ENCODE data around the gene LAIR1.
A peak's percentile ranks its signal among the peaks of the same experiment; 100 is the strongest.
"Not testable (repeated sequence)": the region's sequence is repeated elsewhere in the genome, so short reads cannot be mapped to it uniquely, and the experiment has no call there.

The LAIR1 gene

DNA sequence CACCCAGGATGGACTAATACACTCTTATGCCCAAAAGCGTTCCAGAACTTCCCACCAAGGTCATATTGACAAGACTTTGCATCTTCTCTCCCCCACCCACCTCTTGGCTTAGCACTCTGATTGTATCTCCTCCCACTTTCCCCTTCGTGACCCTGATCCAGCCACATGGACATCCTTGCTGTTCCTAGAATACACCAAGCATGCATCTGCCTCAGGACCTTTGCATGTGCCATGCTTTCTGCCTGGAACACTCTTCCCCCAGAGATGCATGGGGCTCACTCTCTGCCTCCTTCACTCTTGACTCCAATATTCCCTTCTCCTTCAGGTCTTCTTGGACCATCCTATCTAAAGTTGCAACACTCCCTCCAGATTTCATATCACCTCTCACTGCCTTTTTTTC lies 16.2 kb upstream of the LAIR1 start:
- Histone ChIP-seq H4K8ac (ENCODE audit: low read depth, low read length) (no peak overlapping the region), H2BK5ac (ENCODE audit: low read depth, low read length, poor library complexity) (no peak overlapping the region), H3K79me1 (ENCODE audit: low read length) (no peaks in the 10 kb centered on the region), H2AFZ (ENCODE audit: insufficient read depth, low read length, poor library complexity) (no peak overlapping the region), H3K14ac (ENCODE audit: low read length) (no peak overlapping the region), H2AK5ac (ENCODE audit: low read length) (no peak overlapping the region), H3K27me3 (ENCODE audit: insufficient read depth, low read length) (no peaks in the 10 kb centered on the region), H3K27ac (ENCODE audit: low read depth, low read length) (no peak overlapping the region), H4K12ac (ENCODE audit: low read depth, low read length) (no peak overlapping the region), H4K91ac (ENCODE audit: low read depth, low read length) (no peak overlapping the region), H3K4ac (ENCODE audit: low read depth, low read length) (no peak overlapping the region), H3K4me1 (ENCODE audit: control insufficient read depth in 1 of 2, insufficient read depth in 2 of 2, low read length in 2 of 2) (no peaks in the 10 kb centered on the region), H3K9ac (ENCODE audit: low read length) (no peak overlapping the region), H3K4me2 (ENCODE audit: low read length) (no peak overlapping the region), H3K23ac (ENCODE audit: low read length) (no peak overlapping the region), H3K36me3 (ENCODE audit: control insufficient read depth in 1 of 2, insufficient read depth in 2 of 2, low read length in 2 of 2) (no peaks in the 10 kb centered on the region), H3K79me2 (ENCODE audit: control insufficient read depth, insufficient read depth, low read length, poor library complexity) (no peaks in the 10 kb centered on the region), H2BK12ac (ENCODE audit: low read length) (no peak overlapping the region), H3K9me3 (ENCODE audit: insufficient read depth, low read depth, low read length) (peaks cover 4% of the 10 kb centered on the region), H3K18ac (ENCODE audit: low read length) (no peak overlapping the region), H2BK120ac (ENCODE audit: insufficient read depth, low read length, poor library complexity) (no peak overlapping the region), H3K4me3 (ENCODE audit: low read depth, low read length) (no peak overlapping the region)
- no CpG with 5 or more reads among the region's 2 CpGs for WGBS (ENCODE audit: extremely low coverage, insufficient coverage, insufficient read length)
- no peak for DNase-seq

DNA sequence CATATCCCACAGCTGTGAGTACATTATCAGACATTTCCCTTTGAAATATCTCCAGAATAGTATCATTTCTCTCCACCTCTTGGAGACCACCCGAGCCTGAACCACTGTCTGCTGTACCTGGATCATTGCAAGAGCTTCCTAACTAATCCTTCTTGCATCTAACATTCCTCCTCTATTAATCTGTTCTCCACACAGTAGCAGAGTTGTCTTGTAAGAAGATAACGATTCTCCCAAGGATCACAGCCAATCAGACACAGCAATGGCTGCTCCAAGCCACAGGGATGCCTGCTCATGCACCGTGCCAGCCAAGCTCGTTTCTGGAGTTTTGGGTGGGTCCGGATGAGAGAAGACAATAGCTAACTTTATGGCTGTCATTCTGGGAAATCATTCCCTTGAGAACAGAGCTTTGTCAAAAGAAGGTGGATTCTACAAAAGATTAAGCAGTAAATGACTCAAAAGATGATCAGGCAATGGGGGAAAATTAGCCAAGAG lies 14.5 kb upstream of the LAIR1 start:
- H3K4me1 ChIP-seq (ENCODE audit: control insufficient read depth in 1 of 2, insufficient read depth in 2 of 2, low read length in 2 of 2), result no peaks in the 10 kb centered on the region
- no peak overlapping the region for H2BK120ac ChIP-seq (ENCODE audit: insufficient read depth, low read length, poor library complexity)
- no peak overlapping the region for H4K8ac ChIP-seq (ENCODE audit: low read depth, low read length)
- H3K4me2 ChIP-seq (ENCODE audit: low read length), result no peak overlapping the region
- no peak overlapping the region for H3K14ac ChIP-seq (ENCODE audit: low read length)
- no peak overlapping the region for H3K27ac ChIP-seq (ENCODE audit: low read depth, low read length)
- H3K9ac ChIP-seq (ENCODE audit: low read length), result no peak overlapping the region
- H2AK5ac ChIP-seq (ENCODE audit: low read length), result no peak overlapping the region
- H3K36me3 ChIP-seq (ENCODE audit: control insufficient read depth in 1 of 2, insufficient read depth in 2 of 2, low read length in 2 of 2), result no peaks in the 10 kb centered on the region
- no peak overlapping the region for H3K23ac ChIP-seq (ENCODE audit: low read length)
- H2BK5ac ChIP-seq (ENCODE audit: low read depth, low read length, poor library complexity), result no peak overlapping the region
- no CpG with 5 or more reads among the region's 5 CpGs for WGBS (ENCODE audit: extremely low coverage, insufficient coverage, insufficient read length)
- no peak overlapping the region for H3K4me3 ChIP-seq (ENCODE audit: low read depth, low read length)
- no peaks in the 10 kb centered on the region for H3K27me3 ChIP-seq (ENCODE audit: insufficient read depth, low read length)
- H3K79me1 ChIP-seq (ENCODE audit: low read length), result no peaks in the 10 kb centered on the region
- H3K79me2 ChIP-seq (ENCODE audit: control insufficient read depth, insufficient read depth, low read length, poor library complexity), result no peaks in the 10 kb centered on the region
- H3K9me3 ChIP-seq (ENCODE audit: insufficient read depth, low read depth, low read length), result peaks cover 4% of the 10 kb centered on the region
- H3K18ac ChIP-seq (ENCODE audit: low read length), result no peak overlapping the region
- H3K4ac ChIP-seq (ENCODE audit: low read depth, low read length), result no peak overlapping the region
- no peak overlapping the region for H4K91ac ChIP-seq (ENCODE audit: low read depth, low read length)
- no peak overlapping the region for H2BK12ac ChIP-seq (ENCODE audit: low read length)
- no peak overlapping the region for H4K12ac ChIP-seq (ENCODE audit: low read depth, low read length)
- no peak for DNase-seq
- no peak overlapping the region for H2AFZ ChIP-seq (ENCODE audit: insufficient read depth, low read length, poor library complexity)

DNA sequence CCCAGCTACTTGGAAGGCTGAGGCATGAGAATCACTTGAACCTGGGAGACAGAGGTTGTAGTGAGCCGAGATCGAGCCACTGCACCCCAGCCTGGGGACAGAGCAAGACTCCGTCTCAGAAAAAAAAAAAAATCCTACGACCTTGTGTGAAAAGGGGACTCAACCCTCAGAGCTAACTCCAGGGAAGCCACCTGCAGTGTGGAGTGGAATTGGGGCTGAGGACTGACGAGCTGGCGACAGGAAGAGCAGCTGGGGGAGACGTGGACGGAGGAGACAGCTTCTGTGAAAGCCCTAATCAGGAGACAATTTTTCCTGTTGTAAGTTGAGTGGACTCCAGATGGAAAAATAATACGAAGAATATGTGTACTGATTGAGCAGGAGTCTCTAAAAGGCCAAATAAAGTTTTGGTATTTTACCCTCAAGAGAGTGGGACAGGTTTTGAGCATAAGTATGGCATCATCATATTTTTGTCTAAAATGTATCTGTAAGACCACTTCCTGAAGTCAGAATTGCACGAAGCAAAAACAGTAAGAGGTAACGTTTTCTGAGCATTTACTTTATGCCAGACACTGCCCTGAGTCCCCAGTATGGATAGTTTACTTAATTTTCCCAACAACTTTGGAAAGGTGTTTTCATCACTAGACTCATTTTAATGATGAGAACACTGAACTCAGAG lies 12.0 kb upstream of the LAIR1 start:
- H3K9ac ChIP-seq (ENCODE audit: low read length), result no peak overlapping the region
- H2AK5ac ChIP-seq (ENCODE audit: low read length), result no peak overlapping the region
- no peak overlapping the region for H4K8ac ChIP-seq (ENCODE audit: low read depth, low read length)
- H3K18ac ChIP-seq (ENCODE audit: low read length), result no peak overlapping the region
- no peak overlapping the region for H4K91ac ChIP-seq (ENCODE audit: low read depth, low read length)
- no peak overlapping the region for H4K12ac ChIP-seq (ENCODE audit: low read depth, low read length)
- H2BK5ac ChIP-seq (ENCODE audit: low read depth, low read length, poor library complexity), result no peak overlapping the region
- H2AFZ ChIP-seq (ENCODE audit: insufficient read depth, low read length, poor library complexity), result no peak overlapping the region
- H3K79me2 ChIP-seq (ENCODE audit: control insufficient read depth, insufficient read depth, low read length, poor library complexity), result no peaks in the 10 kb centered on the region
- H3K4me1 ChIP-seq (ENCODE audit: control insufficient read depth in 1 of 2, insufficient read depth in 2 of 2, low read length in 2 of 2), result no peaks in the 10 kb centered on the region
- H3K27me3 ChIP-seq (ENCODE audit: insufficient read depth, low read length), result no peaks in the 10 kb centered on the region
- no peak overlapping the region for H3K4ac ChIP-seq (ENCODE audit: low read depth, low read length)
- H3K4me3 ChIP-seq (ENCODE audit: low read depth, low read length), result no peak overlapping the region
- no CpG with 5 or more reads among the region's 11 CpGs for WGBS (ENCODE audit: extremely low coverage, insufficient coverage, insufficient read length)
- DNase-seq, result no peak
- no peak overlapping the region for H3K4me2 ChIP-seq (ENCODE audit: low read length)
- H3K14ac ChIP-seq (ENCODE audit: low read length), result no peak overlapping the region
- H3K9me3 ChIP-seq (ENCODE audit: insufficient read depth, low read depth, low read length), result peaks cover 4% of the 10 kb centered on the region
- no peak overlapping the region for H3K23ac ChIP-seq (ENCODE audit: low read length)
- H3K79me1 ChIP-seq (ENCODE audit: low read length), result no peaks in the 10 kb centered on the region
- H3K36me3 ChIP-seq (ENCODE audit: control insufficient read depth in 1 of 2, insufficient read depth in 2 of 2, low read length in 2 of 2), result no peaks in the 10 kb centered on the region
- no peak overlapping the region for H2BK12ac ChIP-seq (ENCODE audit: low read length)
- H3K27ac ChIP-seq (ENCODE audit: low read depth, low read length), result no peak overlapping the region
- H2BK120ac ChIP-seq (ENCODE audit: insufficient read depth, low read length, poor library complexity), result no peak overlapping the region

DNA sequence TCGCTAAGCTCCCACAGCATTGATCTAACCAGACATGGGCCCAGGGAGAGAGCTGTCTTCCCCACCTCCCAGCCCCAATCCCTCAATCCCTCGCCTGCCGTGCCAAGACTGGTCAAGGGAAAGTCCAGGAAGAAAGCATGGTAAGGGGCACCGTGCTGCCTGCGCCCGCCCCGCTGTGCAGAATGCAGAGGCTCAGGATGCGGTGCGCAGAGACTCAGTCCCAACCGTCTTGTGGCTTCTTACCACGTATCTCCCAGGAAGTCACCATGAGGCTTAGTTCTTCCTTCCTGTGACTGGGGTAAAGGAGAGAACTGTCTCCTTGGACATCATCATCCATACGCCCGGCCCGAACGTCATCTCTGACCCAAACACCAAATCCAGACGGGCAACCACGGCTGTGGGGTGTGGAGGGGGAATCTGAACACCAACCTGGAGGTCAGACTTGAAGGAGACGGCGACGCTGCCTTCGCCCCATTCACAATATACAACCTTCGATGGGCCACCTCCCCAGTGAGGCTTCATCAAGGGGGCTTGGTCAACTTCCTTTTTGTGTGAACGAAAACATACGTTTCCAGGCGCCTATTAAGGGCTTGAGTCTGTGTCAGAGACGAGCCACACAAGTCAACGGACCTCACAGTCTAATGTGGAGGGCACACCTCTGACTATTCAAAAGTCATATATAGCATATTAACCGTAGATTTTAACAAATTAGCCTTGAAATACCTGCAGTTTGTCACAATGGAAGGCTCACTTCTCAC lies 10.6 kb upstream of the LAIR1 start:
- H2BK5ac ChIP-seq (ENCODE audit: low read depth, low read length, poor library complexity); H2AK5ac ChIP-seq (ENCODE audit: low read length); H4K12ac ChIP-seq (ENCODE audit: low read depth, low read length); H3K23ac ChIP-seq (ENCODE audit: low read length); H3K18ac ChIP-seq (ENCODE audit: low read length); H3K27ac ChIP-seq (ENCODE audit: low read depth, low read length); H3K4me1 ChIP-seq (ENCODE audit: control insufficient read depth in 1 of 2, insufficient read depth in 2 of 2, low read length in 2 of 2); H3K79me2 ChIP-seq (ENCODE audit: control insufficient read depth, insufficient read depth, low read length, poor library complexity); H3K4me3 ChIP-seq (ENCODE audit: low read depth, low read length); H3K9me3 ChIP-seq (ENCODE audit: insufficient read depth, low read depth, low read length); H2BK12ac ChIP-seq (ENCODE audit: low read length); H2BK120ac ChIP-seq (ENCODE audit: insufficient read depth, low read length, poor library complexity); H3K9ac ChIP-seq (ENCODE audit: low read length); H3K36me3 ChIP-seq (ENCODE audit: control insufficient read depth in 1 of 2, insufficient read depth in 2 of 2, low read length in 2 of 2); H4K8ac ChIP-seq (ENCODE audit: low read depth, low read length); H3K79me1 ChIP-seq (ENCODE audit: low read length); H3K14ac ChIP-seq (ENCODE audit: low read length); H3K4me2 ChIP-seq (ENCODE audit: low read length); H3K27me3 ChIP-seq (ENCODE audit: insufficient read depth, low read length); H4K91ac ChIP-seq (ENCODE audit: low read depth, low read length); H2AFZ ChIP-seq (ENCODE audit: insufficient read depth, low read length, poor library complexity); H3K4ac ChIP-seq (ENCODE audit: low read depth, low read length): not testable (repeated sequence)
- peak in 1 of 2 donors; percentile 20 for DNase-seq
- no CpG with 5 or more reads among the region's 28 CpGs for WGBS (ENCODE audit: extremely low coverage, insufficient coverage, insufficient read length)
